Measurements from ENCODE around the gene TENT5A.

Gene TENT5A

GRCh38 chr6:81774542-81774941 lies 22.1 kb upstream of the TENT5A start:
- TF ChIP-seq EZH2 (optimal IDR thresholded peaks at IDR 0.05; ENCODE audit: low read depth, low read length) (no peak), CTCF (IDR thresholded peaks at IDR 0.05; ENCODE audit: low read length) (no peak), EZH2phosphoT487 (IDR thresholded peaks at IDR 0.05; ENCODE audit: low read length) (no peak)
- no peak for DNase-seq
- Histone ChIP-seq H3K4me1 (ENCODE audit: low read length) (no peaks in the 10 kb centered on the region), H3K4me2 (ENCODE audit: low read depth, low read length) (no peak overlapping the region), H4K20me1 (ENCODE audit: insufficient read depth, low read length) (no peaks in the 10 kb centered on the region), H3K9me3 (replicated peaks; ENCODE audit: insufficient read depth, low read length) (no peaks in the 10 kb centered on the region), H3K9me2 (replicated peaks; ENCODE audit: insufficient read depth, low read length) (no peaks in the 10 kb centered on the region), H3K79me2 (ENCODE audit: low read length) (no peaks in the 10 kb centered on the region), H3K9ac (ENCODE audit: low read length) (no peak overlapping the region), H3F3A (ENCODE audit: insufficient read depth, low read length) (no peaks in the 10 kb centered on the region), H3K27ac (ENCODE audit: low read length) (no peak overlapping the region), H3K27me3 (replicated peaks; ENCODE audit: insufficient read depth, low read length) (no peaks in the 10 kb centered on the region), H3K4me3 (ENCODE audit: low read length) (no peak overlapping the region), H2AFZ (ENCODE audit: low read length) (no peak overlapping the region), H3K36me3 (replicated peaks; ENCODE audit: insufficient read depth, low read length) (no peaks in the 10 kb centered on the region)

GRCh38 chr6:81773887-81774286 lies 21.4 kb upstream of the TENT5A start:
- Histone ChIP-seq H3K79me2 (ENCODE audit: low read length) (no peaks in the 10 kb centered on the region), H3K9me3 (replicated peaks; ENCODE audit: insufficient read depth, low read length) (no peaks in the 10 kb centered on the region), H3K4me1 (ENCODE audit: low read length) (no peaks in the 10 kb centered on the region), H3K9me2 (replicated peaks; ENCODE audit: insufficient read depth, low read length) (no peaks in the 10 kb centered on the region), H4K20me1 (ENCODE audit: insufficient read depth, low read length) (no peaks in the 10 kb centered on the region), H3K9ac (ENCODE audit: low read length) (no peak overlapping the region), H2AFZ (ENCODE audit: low read length) (no peak overlapping the region), H3K4me3 (ENCODE audit: low read length) (no peak overlapping the region), H3K27ac (ENCODE audit: low read length) (no peak overlapping the region), H3F3A (ENCODE audit: insufficient read depth, low read length) (no peaks in the 10 kb centered on the region), H3K27me3 (replicated peaks; ENCODE audit: insufficient read depth, low read length) (no peaks in the 10 kb centered on the region), H3K4me2 (ENCODE audit: low read depth, low read length) (no peak overlapping the region), H3K36me3 (replicated peaks; ENCODE audit: insufficient read depth, low read length) (no peaks in the 10 kb centered on the region)
- no peak for DNase-seq
- TF ChIP-seq EZH2 (optimal IDR thresholded peaks at IDR 0.05; ENCODE audit: low read depth, low read length) (no peak), CTCF (IDR thresholded peaks at IDR 0.05; ENCODE audit: low read length) (no peak), EZH2phosphoT487 (IDR thresholded peaks at IDR 0.05; ENCODE audit: low read length) (no peak)

- Histone ChIP-seq H3K36me3 (replicated peaks; ENCODE audit: insufficient read depth, low read length) (no peaks in the 10 kb centered on the region), H3K9me2 (replicated peaks; ENCODE audit: insufficient read depth, low read length) (no peaks in the 10 kb centered on the region), H3K9me3 (replicated peaks; ENCODE audit: insufficient read depth, low read length) (no peaks in the 10 kb centered on the region), H3K4me3 (ENCODE audit: low read length) (no peak overlapping the region), H3F3A (ENCODE audit: insufficient read depth, low read length) (no peaks in the 10 kb centered on the region), H2AFZ (ENCODE audit: low read length) (no peak overlapping the region), H4K20me1 (ENCODE audit: insufficient read depth, low read length) (no peaks in the 10 kb centered on the region), H3K27ac (ENCODE audit: low read length) (no peak overlapping the region), H3K27me3 (replicated peaks; ENCODE audit: insufficient read depth, low read length) (no peaks in the 10 kb centered on the region), H3K4me1 (ENCODE audit: low read length) (no peaks in the 10 kb centered on the region), H3K4me2 (ENCODE audit: low read depth, low read length) (no peak overlapping the region), H3K9ac (ENCODE audit: low read length) (no peak overlapping the region), H3K79me2 (ENCODE audit: low read length) (no peaks in the 10 kb centered on the region)
- DNase-seq: no peak
- TF ChIP-seq CTCF (IDR thresholded peaks at IDR 0.05; ENCODE audit: low read length): no peak
- no peak for TF ChIP-seq EZH2phosphoT487 (IDR thresholded peaks at IDR 0.05; ENCODE audit: low read length)
- no peak for TF ChIP-seq EZH2 (optimal IDR thresholded peaks at IDR 0.05; ENCODE audit: low read depth, low read length)
Observed at GRCh38 chr6:81772741-81773140, 20.3 kb upstream of the TENT5A start.
